Panc1 (cell line): ENCODE measurements around the gene SBNO2. TPM values are rescaled to one million over a fixed set of nuclear protein-coding genes. Genes with fewer than 3 reads are reported as not detected.

Source experiments
- ATAC-seq: fragments of 200-7000 bp; cut with Tn5 transposase; 2 replicates; pipeline ENCODE4 v1.9.1; 2020; ENCODE audit warnings: mild to moderate bottlenecking, moderate library complexity
- BruUV-seq: library from RNA; stranded (reverse); fragments of 400-500 nt; replicated peaks from 2 replicates; lab custom pipeline; 2021; lab: Mats Ljungman, UMichigan
- CTCF ChIA-PET: fragments of 300-600 bp; sonication (Branson Sonifier 250); formaldehyde crosslinking; loops from one replicate; lab custom pipeline; 2022; ENCODE audit warnings: antibody characterized with exemption; lab: Charles Lee
- POLR2A ChIA-PET: fragments of 300-600 bp; sonication (Branson Sonifier 250); formaldehyde crosslinking; loops from one replicate; lab custom pipeline; 2022; ENCODE audit warnings: antibody characterized with exemption; lab: Charles Lee
- DNase-seq: peaks from one replicate; pipeline ENCODE4 v3.0.0-alpha.2; 2010; ENCODE audit warnings: low read depth, low spot score
- H3K27ac ChIP-seq: 2 replicates; pipeline ENCODE4 v1.5.1; 2011; ENCODE audit warnings: mild to moderate bottlenecking, low read length, inconsistent platforms
- H3K27me3 ChIP-seq: fragments of 200-500 bp; sonication (Bioruptor generic); 2 replicates; pipeline ENCODE4 v1.6.0; 2014; ENCODE audit warnings: low read length, inconsistent platforms; ENCODE audit not compliant: control insufficient read depth, insufficient read depth
- H3K36me3 ChIP-seq: fragments of 200-500 bp; sonication (Bioruptor generic); 2 replicates; pipeline ENCODE4 v1.5.1; 2014; ENCODE audit warnings: inconsistent platforms, mild to moderate bottlenecking, low read length, moderate library complexity; ENCODE audit not compliant: control insufficient read depth, insufficient read depth
- H3K4me1 ChIP-seq: 2 replicates; pipeline ENCODE4 v1.5.1; 2011; ENCODE audit warnings: inconsistent platforms, mild to moderate bottlenecking, low read length, moderate library complexity; ENCODE audit not compliant: control insufficient read depth, insufficient read depth
- H3K4me3 ChIP-seq, 2 experiments: 2 replicates each; pipeline ENCODE4 v1.5.1; 2011 to 2012; ENCODE audit warnings: low read depth in 2 of 2, low read length in 2 of 2, mild to moderate bottlenecking in 2 of 2, inconsistent platforms in 1 of 2, moderate library complexity in 1 of 2
- H3K9me3 ChIP-seq: fragments of 200-500 bp; sonication (Bioruptor generic); 2 replicates; pipeline ENCODE4 v1.5.1; 2014; ENCODE audit warnings: low read depth, mild to moderate bottlenecking, inconsistent platforms, low read length, moderate library complexity; ENCODE audit not compliant: control insufficient read depth, insufficient read depth
- CTCF ChIP-seq: fragments of 450-650 bp; IDR thresholded peaks from 2 replicates; pipeline ENCODE4 v1.5.1; 2017; ENCODE audit warnings: mild to moderate bottlenecking
- POLR2AphosphoS5 ChIP-seq: IDR thresholded peaks from 2 replicates; pipeline ENCODE4 v1.6.1; 2012; ENCODE audit warnings: mild to moderate bottlenecking, low read depth, low read length, moderate library complexity
- REST ChIP-seq, 2 experiments: IDR thresholded peaks; 2 replicates each; pipeline ENCODE4 v1.6.1; 2011 to 2012; ENCODE audit warnings: low read depth in 2 of 2, control low read depth in 1 of 2, low read length in 1 of 2, mild to moderate bottlenecking in 1 of 2, moderate library complexity in 1 of 2; ENCODE audit not compliant: insufficient read depth in 1 of 2
- SIN3A ChIP-seq: IDR thresholded peaks from 2 replicates; pipeline ENCODE4 v1.6.1; 2012; ENCODE audit warnings: low read depth, mild to moderate bottlenecking, low read length, moderate library complexity, borderline replicate concordance; ENCODE audit not compliant: insufficient read depth
- TCF7L2 ChIP-seq: IDR thresholded peaks from 2 replicates; pipeline ENCODE4 v1.6.1; 2011; ENCODE audit warnings: mild to moderate bottlenecking, low read depth, low read length, inconsistent platforms
- in situ Hi-C: cut with HindIII; loops from 2 replicates; pipeline ENCODE4 v1.10.0; 2016; ENCODE audit warnings: low sequenced_read_pairs, low pct_unique_long_range_greater_than_20kb
- intact Hi-C: fragments of 100-400 bp; cut with micrococcal nuclease; formaldehyde crosslinking; loops from one replicate; pipeline ENCODE4 v1.10.0; 2022; ENCODE audit not compliant: unreplicated experiment
- total RNA-seq: library from RNA; stranded (reverse); gene quantifications from one replicate; pipeline ENCODE4 v1.2.1, GENCODE V29; 2021; ENCODE audit not compliant: unreplicated experiment

SBNO2 gene
- total RNA-seq, 1 experiment from 2014 or later: 101 TPM

GRCh38 chr19:1062387-1063029 is 111.6 kb downstream of the SBNO2 start:
- H3K4me1 ChIP-seq: peaks cover 17% of the 10 kb centered on the region
- no peaks in the 10 kb centered on the region for H3K9me3 ChIP-seq
- H3K27ac ChIP-seq: no peak overlapping the region
- CTCF ChIA-PET: no interaction called here
- H3K36me3 ChIP-seq: no peaks in the 10 kb centered on the region; the same call in 1 of the 2 replicates
- ATAC-seq: no peak
- DNase-seq: no peak
- in situ Hi-C loops: no loop called here
- TF ChIP-seq TCF7L2 (no peak), SIN3A (no peak), REST (IDR thresholded peaks at IDR 0.05; ENCODE audit: insufficient read depth in 1 of 2, low read depth in 2 of 2, low read length in 1 of 2) (no peak), CTCF (no peak), POLR2AphosphoS5 (no peak)
- no peaks in the 10 kb centered on the region for H3K27me3 ChIP-seq
- intact Hi-C loops: no loop called here
- POLR2A ChIA-PET: no interaction called here
- no TSS peak for BruUV-seq
- H3K4me3 ChIP-seq: no peak overlapping the region

GRCh38 chr19:1061987-1062386 is 112.1 kb downstream of the SBNO2 start:
- H3K27me3 ChIP-seq: no peaks in the 10 kb centered on the region
- no peak overlapping the region for H3K27ac ChIP-seq
- H3K36me3 ChIP-seq: no peaks in the 10 kb centered on the region
- ChIA-PET POLR2A (no interaction called here), CTCF (no interaction called here)
- intact Hi-C loops: no loop called here
- no peak for DNase-seq
- ATAC-seq: no peak
- H3K9me3 ChIP-seq: no peaks in the 10 kb centered on the region
- no TSS peak for BruUV-seq
- peaks cover 17% of the 10 kb centered on the region for H3K4me1 ChIP-seq
- in situ Hi-C loops: no loop called here
- H3K4me3 ChIP-seq: no peak overlapping the region
- no peak for TF ChIP-seq CTCF
- no peak for TF ChIP-seq TCF7L2
- no peak for TF ChIP-seq REST (IDR thresholded peaks at IDR 0.05; ENCODE audit: insufficient read depth in 1 of 2, low read depth in 2 of 2, low read length in 1 of 2)
- no peak for TF ChIP-seq POLR2AphosphoS5
- TF ChIP-seq SIN3A: no peak
